Gastrocnemius medialis (tissue), 4 donors: ENCODE measurements around the gene NANOS1. TPM values are rescaled to one million over a fixed set of nuclear protein-coding genes. Genes with fewer than 3 reads are reported as not detected.

ENCODE experiments used
- ATAC-seq, 2 donors: fragments of 150-250 bp; one replicate each; pipeline ENCODE4 v1.9.1; 2016
- DNase-seq, 2 donors: peaks; one replicate each; pipeline ENCODE4 v3.0.0-alpha.2; 2019
- H3K27ac ChIP-seq, 4 donors: fragments of 200-600 bp; sonication (generic); 1 replicate in 1 of 4; 2 replicates in 3 of 4; pipeline ENCODE4 v1.5.1; 2016 to 2018; ENCODE audit warnings: mild to moderate bottlenecking in 2 of 4, moderate library complexity in 1 of 4
- H3K27me3 ChIP-seq, 3 donors: fragments of 200-600 bp; sonication (generic) in 2 of 3; 1 replicate in 1 of 3; 2 replicates in 2 of 3; pipeline versions ENCODE4 v1.5.1 to v1.6.0; 2016 to 2019; ENCODE audit warnings: mild to moderate bottlenecking in 1 of 3, moderate library complexity in 1 of 3
- H3K36me3 ChIP-seq, 2 donors: fragments of 200-600 bp; sonication (generic) in 1 of 2; one replicate each; pipeline ENCODE4 v1.5.1; 2017 to 2018
- H3K4me1 ChIP-seq, 2 donors: fragments of 200-600 bp; sonication (generic) in 1 of 2; one replicate each; pipeline ENCODE4 v1.5.1; 2016 to 2017; ENCODE audit warnings: mild to moderate bottlenecking in 2 of 2
- H3K4me3 ChIP-seq, 4 donors: fragments of 200-600 bp; sonication (generic) in 3 of 4; 1 replicate in 1 of 4; 2 replicates in 3 of 4; pipeline ENCODE4 v1.5.1; 2016 to 2019; ENCODE audit warnings: mild to moderate bottlenecking in 2 of 4
- H3K9me3 ChIP-seq, 3 donors: fragments of 200-600 bp; sonication (generic) in 2 of 3; 1 replicate in 1 of 3; 2 replicates in 2 of 3; pipeline ENCODE4 v1.5.1; 2016 to 2019
- CTCF ChIP-seq, 5 experiments: fragments of 450-650 bp in 3 of 5; fragments of 200-600 bp in 2 of 5; sonication (generic) in 2 of 5; IDR thresholded peaks in 4 of 5; conservative IDR thresholded peaks in 1 of 5; 1 replicate in 4 of 5; 2 replicates in 1 of 5; pipeline ENCODE4 v1.5.1; 2016 to 2019; ENCODE audit warnings: antibody characterized with exemption in 5 of 5, mild to moderate bottlenecking in 3 of 5, moderate library complexity in 3 of 5
- POLR2A ChIP-seq, 2 donors: fragments of 450-650 bp; IDR thresholded peaks; one replicate each; pipeline ENCODE4 v1.6.1; 2017; ENCODE audit warnings: antibody characterized with exemption in 2 of 2, mild to moderate bottlenecking in 2 of 2, moderate library complexity in 2 of 2
- in situ Hi-C, 4 donors: fragments of 200-750 bp; cut with MboI; loops; one replicate each; pipeline versions ENCODE4 v1.15.0 to v1.8.0; 2017; ENCODE audit warnings: low sequenced_read_pairs in 4 of 4
- intact Hi-C: fragments of 100-400 bp; cut with DNase I; formaldehyde crosslinking; loops from one replicate; pipeline ENCODE4 v1.15.1; 2023; ENCODE audit warnings: low total_unique reads
- total RNA-seq, 4 donors: library from RNA; depleted of rRNA; stranded (reverse); fragments of >200 nt; gene quantifications; one replicate each; pipeline versions ENCODE4 v1.1.0 to v1.2.3, GENCODE V29; 2016

NANOS1 gene
- total RNA-seq, 4 donors from 2014 or later, result 10.5 to 25.2 (median 17.4) TPM

GRCh38 chr10:119005362-119006043, 24.0 kb upstream of the NANOS1 start:
- in situ Hi-C loops (no loop called here), intact Hi-C loops (loop anchor here (2.0 to 5.0 kb wide), 3 partner anchors 47 to 248 kb away; partner anchors contain the start of gene EIF3A)
- Histone ChIP-seq H3K27ac (peak overlapping the region in 1 of 4 donors; percentile 87), H3K27me3 (no peaks in the 10 kb centered on the region), H3K36me3 (no peaks in the 10 kb centered on the region), H3K4me1 (peaks cover 20 to 22% of the 10 kb centered on the region in 2 donors), H3K9me3 (no peaks in the 10 kb centered on the region), H3K4me3 (no peak overlapping the region)
- TF ChIP-seq POLR2A (IDR thresholded peaks at IDR 0.05) (no peak), CTCF (IDR thresholded peaks at IDR 0.05 in 4 of 5, conservative IDR thresholded peaks at IDR 0.05 in 1 of 5) (no peak)
- DNase-seq (no peak), ATAC-seq (no peak)

- Histone ChIP-seq H3K27me3 (no peaks in the 10 kb centered on the region), H3K36me3 (no peaks in the 10 kb centered on the region), H3K4me3 (no peak overlapping the region), H3K27ac (peak overlapping the region; percentile 81 to 87 (median 86)), H3K9me3 (no peaks in the 10 kb centered on the region), H3K4me1 (peaks cover 20 to 22% of the 10 kb centered on the region in 2 donors)
- peak; percentile 29 to 31 for TF ChIP-seq POLR2A (IDR thresholded peaks at IDR 0.05)
- peak in 1 of 5 experiments; percentile 15 for TF ChIP-seq CTCF (IDR thresholded peaks at IDR 0.05 in 4 of 5, conservative IDR thresholded peaks at IDR 0.05 in 1 of 5)
- in situ Hi-C loops (no loop called here), intact Hi-C loops (loop anchor here (2.0 to 5.0 kb wide), 3 partner anchors 48 to 249 kb away; partner anchors contain the start of gene EIF3A)
- DNase-seq, result peak; percentile 75 to 95
- peak; percentile 93 to 98 for ATAC-seq
Measured at GRCh38 chr10:119006451-119007210, 22.9 kb upstream of the NANOS1 start.

GRCh38 chr10:119007211-119007574, 22.3 kb upstream of the NANOS1 start:
- H3K9me3 ChIP-seq, result no peaks in the 10 kb centered on the region
- no peaks in the 10 kb centered on the region for H3K27me3 ChIP-seq
- intact Hi-C loops, result loop anchor here (2.0 to 5.0 kb wide), 3 partner anchors 48 to 250 kb away; partner anchors contain the start of gene EIF3A
- ATAC-seq (no peak), DNase-seq (no peak)
- H3K4me3 ChIP-seq, result no peak overlapping the region
- peak overlapping the region; percentile 81 to 87 (median 86) for H3K27ac ChIP-seq
- peaks cover 20 to 22% of the 10 kb centered on the region in 2 donors for H3K4me1 ChIP-seq
- in situ Hi-C loops, result no loop called here
- no peaks in the 10 kb centered on the region for H3K36me3 ChIP-seq
- TF ChIP-seq CTCF (IDR thresholded peaks at IDR 0.05 in 4 of 5, conservative IDR thresholded peaks at IDR 0.05 in 1 of 5), result no peak
- TF ChIP-seq POLR2A (IDR thresholded peaks at IDR 0.05), result no peak

- DNase-seq (peak; percentile 50 to 79), ATAC-seq (peak; percentile 80 to 86)
- intact Hi-C loops (loop anchor here (10.0 kb wide), 2 partner anchors 634 to 1646 kb away; partner anchors contain the start of genes BAG3 and PDZD8), in situ Hi-C loops (no loop called here)
- H3K4me3 ChIP-seq, result no peak overlapping the region
- H3K9me3 ChIP-seq, result no peaks in the 10 kb centered on the region
- peaks cover 16 to 18% of the 10 kb centered on the region in 2 donors for H3K4me1 ChIP-seq
- H3K36me3 ChIP-seq, result no peaks in the 10 kb centered on the region
- TF ChIP-seq POLR2A (IDR thresholded peaks at IDR 0.05) (peak; percentile 19 to 45), CTCF (IDR thresholded peaks at IDR 0.05 in 4 of 5, conservative IDR thresholded peaks at IDR 0.05 in 1 of 5) (no peak)
- peak overlapping the region; percentile 33 to 68 (median 38) for H3K27ac ChIP-seq
- H3K27me3 ChIP-seq, result no peaks in the 10 kb centered on the region
Measured at GRCh38 chr10:119020627-119020946, 8.9 kb upstream of the NANOS1 start.
